Stomach smooth muscle (tissue), 2 donors: ENCODE results near the gene IL34.

Source experiments
- H3K27ac ChIP-seq: one replicate; pipeline ENCODE4 v1.7.0; 2013; ENCODE audit warnings: mild to moderate bottlenecking, low read length, inconsistent platforms
- H3K27me3 ChIP-seq, 2 donors: one replicate each; pipeline ENCODE4 v1.7.0; 2013; ENCODE audit warnings: low read length in 2 of 2; ENCODE audit not compliant: insufficient read depth in 2 of 2, control insufficient read depth in 1 of 2
- H3K36me3 ChIP-seq, 2 donors: one replicate each; pipeline ENCODE4 v1.7.0; 2013; ENCODE audit warnings: low read length in 2 of 2; ENCODE audit not compliant: control insufficient read depth in 2 of 2, insufficient read depth in 2 of 2
- H3K4me1 ChIP-seq: one replicate; pipeline ENCODE4 v1.7.0; 2013; ENCODE audit warnings: low read length; ENCODE audit not compliant: control insufficient read depth, insufficient read depth
- H3K4me3 ChIP-seq, 2 donors: one replicate each; pipeline ENCODE4 v1.7.0; 2013; ENCODE audit warnings: low read length in 2 of 2
- H3K9ac ChIP-seq, 2 donors: one replicate each; pipeline ENCODE4 v1.7.0; 2013; ENCODE audit warnings: low read length in 2 of 2, mild to moderate bottlenecking in 1 of 2
- H3K9me3 ChIP-seq, 2 donors: one replicate each; pipeline ENCODE4 v1.7.0; 2013; ENCODE audit warnings: low read length in 2 of 2; ENCODE audit not compliant: control insufficient read depth in 2 of 2
- donor health status: healthy.
- donor health status: Pancreatic carcinoma.

Gene IL34

GRCh38 chr16:70701596-70701995 lies 55.2 kb downstream of the IL34 start:
- Histone ChIP-seq H3K4me3 (no peak overlapping the region), H3K9ac (peak overlapping the region; percentile 29 to 54), H3K4me1 (peaks cover 98% of the 10 kb centered on the region), H3K27me3 (no peaks in the 10 kb centered on the region), H3K9me3 (no peaks in the 10 kb centered on the region), H3K27ac (peak overlapping the region; percentile 98), H3K36me3 (no peaks in the 10 kb centered on the region)

- Histone ChIP-seq H3K4me1 (peaks cover 98% of the 10 kb centered on the region), H3K4me3 (no peak overlapping the region), H3K9me3 (no peaks in the 10 kb centered on the region), H3K9ac (peak overlapping the region; percentile 29 to 62), H3K36me3 (no peaks in the 10 kb centered on the region), H3K27ac (peak overlapping the region; percentile 98), H3K27me3 (no peaks in the 10 kb centered on the region)
Measured at GRCh38 chr16:70701998-70702397, 55.6 kb downstream of the IL34 start.

GRCh38 chr16:70702624-70703023 lies 56.3 kb downstream of the IL34 start:
- Histone ChIP-seq H3K27me3 (no peaks in the 10 kb centered on the region), H3K9me3 (no peaks in the 10 kb centered on the region), H3K9ac (peak overlapping the region; percentile 62 to 75), H3K4me1 (peaks cover 98% of the 10 kb centered on the region), H3K27ac (peak overlapping the region; percentile 98), H3K36me3 (no peaks in the 10 kb centered on the region), H3K4me3 (peak overlapping the region; percentile 29 to 44)

GRCh38 chr16:70703041-70703834 lies 56.9 kb downstream of the IL34 start:
- peak overlapping the region; percentile 29 to 44 for H3K4me3 ChIP-seq
- no peaks in the 10 kb centered on the region for H3K27me3 ChIP-seq
- H3K36me3 ChIP-seq, result no peaks in the 10 kb centered on the region
- H3K4me1 ChIP-seq, result peaks cover 97% of the 10 kb centered on the region
- peak overlapping the region; percentile 62 to 75 for H3K9ac ChIP-seq
- no peaks in the 10 kb centered on the region for H3K9me3 ChIP-seq
- peak overlapping the region; percentile 98 for H3K27ac ChIP-seq

- Histone ChIP-seq H3K27ac (peak overlapping the region; percentile 98), H3K9me3 (no peaks in the 10 kb centered on the region), H3K27me3 (no peaks in the 10 kb centered on the region), H3K9ac (peak overlapping the region; percentile 62 to 75), H3K4me3 (peak overlapping the region in 1 of 2 donors; percentile 29), H3K36me3 (no peaks in the 10 kb centered on the region), H3K4me1 (peaks cover 96% of the 10 kb centered on the region)
Measured at GRCh38 chr16:70703835-70704381, 57.5 kb downstream of the IL34 start.

- H3K4me3 ChIP-seq, result no peak overlapping the region
- no peaks in the 10 kb centered on the region for H3K36me3 ChIP-seq
- H3K27ac ChIP-seq, result peak overlapping the region; percentile 98
- H3K9me3 ChIP-seq, result no peaks in the 10 kb centered on the region
- peak overlapping the region in 1 of 2 donors; percentile 42 for H3K9ac ChIP-seq
- peaks cover 96% of the 10 kb centered on the region for H3K4me1 ChIP-seq
- no peaks in the 10 kb centered on the region for H3K27me3 ChIP-seq
Measured at GRCh38 chr16:70704586-70704985, 58.2 kb downstream of the IL34 start.

GRCh38 chr16:70705056-70705455 lies 58.7 kb downstream of the IL34 start:
- Histone ChIP-seq H3K27ac (peak overlapping the region; percentile 98), H3K9me3 (no peaks in the 10 kb centered on the region), H3K4me1 (peaks cover 97% of the 10 kb centered on the region), H3K9ac (no peak overlapping the region), H3K4me3 (no peak overlapping the region), H3K27me3 (no peaks in the 10 kb centered on the region), H3K36me3 (no peaks in the 10 kb centered on the region)

- Histone ChIP-seq H3K9me3 (no peaks in the 10 kb centered on the region), H3K9ac (peak overlapping the region; percentile 31 to 58), H3K36me3 (no peaks in the 10 kb centered on the region), H3K27me3 (no peaks in the 10 kb centered on the region), H3K27ac (peak overlapping the region; percentile 98), H3K4me1 (peaks cover 90% of the 10 kb centered on the region), H3K4me3 (peak overlapping the region; percentile 5 to 54)
Measured at GRCh38 chr16:70706948-70707465, 60.6 kb downstream of the IL34 start.

- Histone ChIP-seq H3K4me3 (no peak overlapping the region), H3K27ac (peak overlapping the region; percentile 18), H3K4me1 (peaks cover 89% of the 10 kb centered on the region), H3K36me3 (no peaks in the 10 kb centered on the region), H3K9ac (no peak overlapping the region), H3K9me3 (no peaks in the 10 kb centered on the region), H3K27me3 (no peaks in the 10 kb centered on the region)
Measured at GRCh38 chr16:70708366-70709246, 62.2 kb downstream of the IL34 start.

- Histone ChIP-seq H3K27me3 (no peaks in the 10 kb centered on the region), H3K36me3 (no peaks in the 10 kb centered on the region), H3K4me1 (peaks cover 89% of the 10 kb centered on the region), H3K9ac (peak overlapping the region in 1 of 2 donors; percentile 1), H3K27ac (no peak overlapping the region), H3K9me3 (no peaks in the 10 kb centered on the region), H3K4me3 (no peak overlapping the region)
Measured at GRCh38 chr16:70709457-70709856, 63.1 kb downstream of the IL34 start.
